GM12892 (cell line): ENCODE data around the gene CDK5RAP2.

Experiments used
- POLR2A ChIP-seq: IDR thresholded peaks from 2 replicates; pipeline ENCODE4 v1.6.1; 2011; ENCODE audit warnings: low read depth, low read length, control low read depth
- TAF1 ChIP-seq: IDR thresholded peaks from 2 replicates; pipeline ENCODE4 v1.6.1; 2011; ENCODE audit warnings: low read depth, mild to moderate bottlenecking, control low read depth, low read length, borderline replicate concordance

DNA sequence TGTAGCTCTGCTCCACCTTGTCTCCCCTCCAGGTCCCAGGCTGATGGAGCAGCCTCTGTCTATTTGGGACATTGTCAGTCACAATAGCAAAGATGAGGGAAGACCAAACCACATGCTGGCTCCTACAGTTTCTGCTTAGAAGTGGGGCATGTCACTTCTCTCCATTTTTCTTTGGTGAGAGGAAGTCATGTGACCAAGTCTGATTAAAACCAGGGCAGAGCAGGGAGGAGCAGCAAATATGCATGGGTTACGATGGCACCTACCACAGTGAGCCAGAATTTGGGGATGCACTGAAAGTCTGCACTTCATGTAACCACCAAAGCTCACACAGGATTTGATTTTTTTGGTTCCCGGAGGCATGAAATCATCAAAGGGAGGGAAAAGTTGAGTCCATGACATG, 234.6 kb downstream of the CDK5RAP2 start:
- no peak for TF ChIP-seq TAF1
- no peak for TF ChIP-seq POLR2A
